GM18505 (cell line): ENCODE measurements around the gene KCNK17.

ENCODE experiments used
- ATAC-seq: cut with Tn5 transposase; IDR thresholded peaks from one replicate; pipeline ENCODE4 v1.9.1; 2021; ENCODE audit not compliant: unreplicated experiment
- POLR2A ChIP-seq: IDR thresholded peaks from 4 replicates; pipeline ENCODE4 v1.6.1; 2011; ENCODE audit warnings: borderline replicate concordance; ENCODE audit not compliant: insufficient read depth, insufficient read length; ENCODE audit errors: extremely low read depth

The KCNK17 gene

DNA sequence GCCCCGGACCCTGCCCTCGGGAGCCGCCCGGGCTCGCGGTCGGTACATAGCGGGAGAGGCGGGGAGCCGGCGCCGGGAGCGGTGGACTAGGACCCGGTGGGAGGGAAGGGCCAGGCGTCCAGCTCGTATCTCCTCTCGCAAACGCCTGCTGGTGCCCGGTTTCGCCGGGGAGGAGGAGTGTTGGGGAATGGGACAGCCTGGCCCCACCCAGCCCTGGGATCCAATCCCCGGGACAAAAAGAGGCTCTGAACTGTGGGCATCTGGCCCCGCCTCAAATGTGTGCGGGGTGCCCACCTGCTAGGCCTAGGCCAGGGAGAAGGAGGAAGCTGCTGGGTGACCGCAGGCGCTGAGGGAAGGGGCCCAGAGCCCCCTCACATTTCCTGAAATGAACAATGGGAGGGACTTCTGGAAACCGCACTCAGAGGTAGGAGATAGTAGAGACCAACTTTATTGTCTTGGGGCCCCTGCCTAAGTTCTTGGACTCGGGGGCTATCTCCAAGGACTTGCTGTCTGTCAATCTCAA, at the start of gene KCNK17:
TSS of gene KCNK17 (minus strand) at position 147 of the 523 bp plus-strand sequence. CDS start at position 48, 99 bp downstream.
- no peak for ATAC-seq
- TF ChIP-seq POLR2A: no peak

- ATAC-seq: no peak
- no peak for TF ChIP-seq POLR2A
Observed at GRCh38 chr6:39363280-39363679, 49.1 kb upstream of the KCNK17 start.

GRCh38 chr6:39362487-39362865, 48.3 kb upstream of the KCNK17 start:
- no peak for TF ChIP-seq POLR2A
- no peak for ATAC-seq

- no peak for TF ChIP-seq POLR2A
- no peak for ATAC-seq
Observed at GRCh38 chr6:39361657-39362486, 47.7 kb upstream of the KCNK17 start.

- ATAC-seq: no peak
Observed at GRCh38 chr6:39360378-39360777, 46.2 kb upstream of the KCNK17 start.

DNA sequence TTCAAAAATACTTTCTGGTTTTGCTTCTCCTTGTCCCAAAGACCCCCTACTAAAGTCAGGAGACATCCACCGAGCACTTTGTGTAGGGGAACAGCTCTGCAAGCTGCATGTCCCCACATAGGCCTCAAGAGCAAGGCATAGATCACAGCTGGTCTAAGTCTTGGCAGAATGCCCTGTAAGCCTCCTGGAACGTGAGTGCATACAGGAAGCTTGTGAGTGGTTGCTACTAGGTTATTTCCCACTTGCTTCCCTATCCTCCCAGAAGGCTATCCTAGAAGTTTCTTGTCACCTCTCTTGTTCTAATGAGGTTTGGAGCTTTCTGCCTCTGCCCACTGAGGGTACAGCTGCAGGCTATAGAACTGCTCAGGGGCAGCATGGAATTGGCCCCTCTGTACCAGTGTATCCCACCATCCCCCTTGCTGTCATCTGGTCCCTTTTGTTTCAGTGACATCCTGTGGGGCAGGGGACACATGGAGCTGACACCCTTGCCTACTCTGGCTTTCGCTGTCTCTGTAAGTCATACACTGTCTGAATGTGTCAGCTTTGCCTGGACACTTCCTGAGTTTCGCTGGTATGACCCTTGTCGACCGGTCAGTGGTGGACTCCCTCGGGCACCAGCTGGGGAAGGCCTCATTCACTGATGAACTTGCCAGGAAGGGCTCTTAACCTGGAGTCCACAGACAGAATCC, 43.9 kb upstream of the KCNK17 start:
- no peak for ATAC-seq

More at GRCh38 chr6:39360378-39360777, 46.2 kb upstream of the KCNK17 start:
- no peak for TF ChIP-seq POLR2A

GRCh38 chr6:39353698-39354315, 39.6 kb upstream of the KCNK17 start:
- TF ChIP-seq POLR2A: no peak
- no peak for ATAC-seq

More for the DNA sequence above, 43.9 kb upstream of the KCNK17 start:
- no peak for TF ChIP-seq POLR2A

GRCh38 chr6:39350723-39351505, 36.7 kb upstream of the KCNK17 start:
- TF ChIP-seq POLR2A: no peak
- no peak for ATAC-seq

DNA sequence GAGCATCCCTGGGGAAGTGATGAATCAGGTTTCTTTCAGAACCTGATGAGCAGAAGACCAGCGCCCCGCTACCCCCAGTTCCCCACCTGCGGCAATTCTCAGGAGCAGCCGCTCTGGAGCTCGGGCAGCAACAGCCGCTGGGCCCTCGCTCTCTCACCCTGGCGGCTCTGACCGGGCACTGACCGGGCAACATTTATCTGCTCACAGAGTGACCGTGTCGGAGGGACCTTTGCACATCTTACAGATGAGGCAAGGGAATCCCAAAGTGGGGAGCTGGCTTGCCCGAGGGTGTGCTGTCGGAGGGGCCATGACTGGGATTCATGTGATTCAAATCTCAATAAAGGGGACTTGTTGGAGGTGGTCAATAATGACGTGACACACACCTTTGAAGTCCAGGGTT, 34.5 kb upstream of the KCNK17 start:
- TF ChIP-seq POLR2A: no peak
- ATAC-seq: no peak

GRCh38 chr6:39347906-39348585, 33.8 kb upstream of the KCNK17 start:
- no peak for ATAC-seq
- no peak for TF ChIP-seq POLR2A

DNA sequence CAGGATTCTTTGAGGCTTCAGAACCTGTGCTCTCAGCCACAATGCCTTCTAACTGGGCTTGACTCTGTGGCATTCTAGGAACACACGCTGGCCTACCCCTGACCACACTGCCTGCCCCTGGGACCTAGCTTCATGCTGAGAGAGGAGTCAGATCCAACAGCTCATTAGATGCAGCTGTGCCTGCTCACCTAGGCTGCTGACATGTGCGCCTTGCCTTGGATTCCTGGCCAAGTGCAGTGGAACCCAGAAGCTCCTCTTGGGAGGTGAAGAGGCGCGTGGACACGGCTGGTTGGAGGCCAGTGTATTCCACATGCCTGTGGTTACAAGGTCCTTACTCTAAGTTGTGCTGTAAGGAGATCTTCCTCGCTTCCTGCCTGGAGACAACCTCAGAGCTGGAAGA, 33.0 kb upstream of the KCNK17 start:
- no peak for TF ChIP-seq POLR2A
- ATAC-seq: no peak

DNA sequence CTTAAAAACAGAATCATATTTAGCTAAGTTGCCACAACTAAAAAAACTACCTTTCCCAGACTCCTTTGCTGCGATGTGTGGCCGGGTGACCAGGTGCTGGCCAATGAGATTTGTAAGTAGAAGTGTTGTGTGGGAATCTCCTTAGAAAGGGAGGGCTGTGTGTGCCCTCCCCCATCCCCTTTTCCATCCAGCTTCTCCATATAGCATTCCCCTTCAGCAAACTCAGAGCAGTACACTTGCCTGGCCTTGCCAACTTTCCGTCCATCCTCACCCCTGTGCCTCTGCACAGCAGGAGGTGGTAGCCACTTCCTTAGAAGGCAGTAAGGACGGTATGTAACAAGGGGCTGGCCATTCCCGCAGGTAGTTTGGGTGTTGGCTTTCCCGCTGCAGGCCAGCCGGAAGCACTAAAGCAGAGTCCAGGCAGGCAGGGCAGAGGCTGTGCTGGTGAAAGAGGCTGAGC, 30.6 kb upstream of the KCNK17 start:
- no peak for ATAC-seq

GRCh38 chr6:39343396-39343870, 29.2 kb upstream of the KCNK17 start:
- no peak for ATAC-seq
- TF ChIP-seq POLR2A: no peak

More for the DNA sequence above, 30.6 kb upstream of the KCNK17 start:
- no peak for TF ChIP-seq POLR2A
